Activated T-cell treated with anti-CD3 and anti-CD28 coated beads for 4 hours (primary cell): ENCODE results near the gene PRDM16.

ENCODE experiments used
- DNase-seq: peaks from one replicate; pipeline ENCODE4 v3.0.0-alpha.2; 2020

PRDM16 gene

GRCh38 chr1:3068564-3069431 is at the start of gene PRDM16:
Gene PRDM16 (plus strand): TSS chr1:3069203. CDS start chr1:3069260, 57 bp downstream.
- peak; percentile 13 for DNase-seq

- no peak for DNase-seq
Observed at GRCh38 chr1:3019516-3020051, 49.4 kb upstream of the PRDM16 start.

GRCh38 chr1:3020263-3020909 is 48.6 kb upstream of the PRDM16 start:
- DNase-seq: no peak

- DNase-seq: no peak
Observed at GRCh38 chr1:3021233-3021671, 47.8 kb upstream of the PRDM16 start, which contains the start of gene ACTRT2. Gene ACTRT2 (plus strand): TSS chr1:3021467. CDS start chr1:3021687, 220 bp downstream.

- DNase-seq: no peak
Observed at GRCh38 chr1:3021801-3022401, 47.1 kb upstream of the PRDM16 start.

GRCh38 chr1:3022511-3022973 is 46.5 kb upstream of the PRDM16 start:
- no peak for DNase-seq

GRCh38 chr1:3022976-3023375 is 46.0 kb upstream of the PRDM16 start:
- DNase-seq: no peak

- DNase-seq: no peak
Observed at GRCh38 chr1:3024019-3024418, 45.0 kb upstream of the PRDM16 start.

GRCh38 chr1:3024588-3024987 is 44.4 kb upstream of the PRDM16 start:
- DNase-seq: no peak

- DNase-seq: no peak
Observed at GRCh38 chr1:3026124-3026523, 42.9 kb upstream of the PRDM16 start.

- DNase-seq: no peak
Observed at GRCh38 chr1:3026581-3027391, 42.2 kb upstream of the PRDM16 start.

- DNase-seq: no peak
Observed at GRCh38 chr1:3027611-3028371, 41.2 kb upstream of the PRDM16 start.

GRCh38 chr1:3028531-3029282 is 40.3 kb upstream of the PRDM16 start:
- DNase-seq: no peak

- DNase-seq: no peak
Observed at GRCh38 chr1:3029481-3029961, 39.5 kb upstream of the PRDM16 start.

- no peak for DNase-seq
Observed at GRCh38 chr1:3029991-3030662, 38.9 kb upstream of the PRDM16 start.

GRCh38 chr1:3030663-3031381 is 38.2 kb upstream of the PRDM16 start:
- DNase-seq: no peak

GRCh38 chr1:3031401-3032221 is 37.4 kb upstream of the PRDM16 start:
- DNase-seq: no peak

- DNase-seq: no peak
Observed at GRCh38 chr1:3032371-3033039, 36.5 kb upstream of the PRDM16 start.
